ENCODE measurements around the gene TMEM132E.
"Not testable (repeated sequence)": the region's sequence is repeated elsewhere in the genome, so short reads cannot be mapped to it uniquely, and the experiment has no call there.

Gene TMEM132E

GRCh38 chr17:34579017-34579946, at the start of gene TMEM132E:
TSS of gene TMEM132E (plus strand) at chr17:34579582. CDS start at chr17:34581077, 1,495 bp downstream.
- DNase-seq: peak; percentile 74

GRCh38 chr17:34530918-34531317, 48.5 kb upstream of the TMEM132E start:
- no peak for DNase-seq

GRCh38 chr17:34532281-34533065, 46.9 kb upstream of the TMEM132E start:
- no peak for DNase-seq

- no peak for DNase-seq
These were observed 45.4 kb upstream of the TMEM132E start for GRCh38 chr17:34533806-34534527.

GRCh38 chr17:34537445-34537844, 41.9 kb upstream of the TMEM132E start:
- DNase-seq: no peak

GRCh38 chr17:34538582-34538981, 40.8 kb upstream of the TMEM132E start:
- not testable (repeated sequence) for DNase-seq

- no peak for DNase-seq
These were observed 39.5 kb upstream of the TMEM132E start for GRCh38 chr17:34539881-34540280.

- no peak for DNase-seq
These were observed 36.6 kb upstream of the TMEM132E start for GRCh38 chr17:34542700-34543336.

- no peak for DNase-seq
These were observed 31.8 kb upstream of the TMEM132E start for GRCh38 chr17:34547453-34548063.

- DNase-seq: no peak
These were observed 29.4 kb upstream of the TMEM132E start for GRCh38 chr17:34549966-34550365.

GRCh38 chr17:34553907-34554306, 25.5 kb upstream of the TMEM132E start:
- no peak for DNase-seq

- DNase-seq: no peak
These were observed 23.0 kb upstream of the TMEM132E start for GRCh38 chr17:34556384-34556783.

- DNase-seq: no peak
These were observed 22.5 kb upstream of the TMEM132E start for GRCh38 chr17:34556931-34557330.

GRCh38 chr17:34561328-34561727, 18.1 kb upstream of the TMEM132E start:
- DNase-seq: no peak

GRCh38 chr17:34562387-34562786, 17.0 kb upstream of the TMEM132E start:
- DNase-seq: no peak

GRCh38 chr17:34565713-34566112, 13.7 kb upstream of the TMEM132E start:
- DNase-seq: no peak

GRCh38 chr17:34566201-34566600, 13.2 kb upstream of the TMEM132E start:
- no peak for DNase-seq

GRCh38 chr17:34566873-34567272, 12.5 kb upstream of the TMEM132E start:
- no peak for DNase-seq

- no peak for DNase-seq
These were observed 11.5 kb upstream of the TMEM132E start for GRCh38 chr17:34567691-34568465.

GRCh38 chr17:34568953-34569352, 10.4 kb upstream of the TMEM132E start:
- DNase-seq: no peak

GRCh38 chr17:34569591-34569990, 9.8 kb upstream of the TMEM132E start:
- no peak for DNase-seq

Measured in DMS79 (cell line).